Parathyroid adenoma (tissue), 2 donors: ENCODE results near the gene DCT.

Experiments used
- H2AFZ ChIP-seq: fragments of 300-600 bp; sonication (generic); one replicate; pipeline ENCODE4 v1.7.0; 2017; ENCODE audit warnings: antibody characterized with exemption, mild to moderate bottlenecking
- H3K27ac ChIP-seq: fragments of 300-600 bp; sonication (generic); one replicate; pipeline ENCODE4 v1.7.0; 2017
- H3K27me3 ChIP-seq: fragments of 300-600 bp; sonication (generic); one replicate; pipeline ENCODE4 v1.7.0; 2017; ENCODE audit warnings: low read length; ENCODE audit not compliant: control insufficient read depth, insufficient read depth
- H3K36me3 ChIP-seq: fragments of 300-600 bp; sonication (generic); one replicate; pipeline ENCODE4 v1.7.0; 2017; ENCODE audit warnings: low read length; ENCODE audit not compliant: control insufficient read depth, insufficient read depth
- H3K4me1 ChIP-seq: fragments of 300-600 bp; sonication (generic); one replicate; pipeline ENCODE4 v1.7.0; 2017; ENCODE audit warnings: control low read depth
- H3K4me2 ChIP-seq: fragments of 300-600 bp; sonication (generic); one replicate; pipeline ENCODE4 v1.7.0; 2017; ENCODE audit warnings: low read length
- H3K4me3 ChIP-seq: fragments of 300-600 bp; sonication (generic); one replicate; pipeline ENCODE4 v1.7.0; 2017; ENCODE audit warnings: low read depth, low read length
- H3K79me2 ChIP-seq: fragments of 300-600 bp; sonication (generic); one replicate; pipeline ENCODE4 v1.7.0; 2017; ENCODE audit warnings: control low read depth
- H3K9ac ChIP-seq: fragments of 300-600 bp; sonication (generic); one replicate; pipeline ENCODE4 v1.7.0; 2017; ENCODE audit warnings: mild to moderate bottlenecking
- H3K9me3 ChIP-seq: fragments of 300-600 bp; sonication (generic); one replicate; pipeline ENCODE4 v1.7.0; 2017; ENCODE audit warnings: low read length; ENCODE audit not compliant: control insufficient read depth
- TF ChIP-seq, protein P1 (sequence below): fragments of 300-600 bp; sonication (generic); IDR thresholded peaks from one replicate; pipeline ENCODE4 v1.7.0; 2017; ENCODE audit warnings: antibody characterized with exemption, mild to moderate bottlenecking
- donor health status: primary hyperparathyroidism.

DCT gene

GRCh38 chr13:94414708-94415107 is 64.8 kb downstream of the DCT start:
- TF ChIP-seq, protein P1, sequence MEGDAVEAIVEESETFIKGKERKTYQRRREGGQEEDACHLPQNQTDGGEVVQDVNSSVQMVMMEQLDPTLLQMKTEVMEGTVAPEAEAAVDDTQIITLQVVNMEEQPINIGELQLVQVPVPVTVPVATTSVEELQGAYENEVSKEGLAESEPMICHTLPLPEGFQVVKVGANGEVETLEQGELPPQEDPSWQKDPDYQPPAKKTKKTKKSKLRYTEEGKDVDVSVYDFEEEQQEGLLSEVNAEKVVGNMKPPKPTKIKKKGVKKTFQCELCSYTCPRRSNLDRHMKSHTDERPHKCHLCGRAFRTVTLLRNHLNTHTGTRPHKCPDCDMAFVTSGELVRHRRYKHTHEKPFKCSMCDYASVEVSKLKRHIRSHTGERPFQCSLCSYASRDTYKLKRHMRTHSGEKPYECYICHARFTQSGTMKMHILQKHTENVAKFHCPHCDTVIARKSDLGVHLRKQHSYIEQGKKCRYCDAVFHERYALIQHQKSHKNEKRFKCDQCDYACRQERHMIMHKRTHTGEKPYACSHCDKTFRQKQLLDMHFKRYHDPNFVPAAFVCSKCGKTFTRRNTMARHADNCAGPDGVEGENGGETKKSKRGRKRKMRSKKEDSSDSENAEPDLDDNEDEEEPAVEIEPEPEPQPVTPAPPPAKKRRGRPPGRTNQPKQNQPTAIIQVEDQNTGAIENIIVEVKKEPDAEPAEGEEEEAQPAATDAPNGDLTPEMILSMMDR: no peak
- Histone ChIP-seq H3K27me3 (no peaks in the 10 kb centered on the region), H2AFZ (no peak overlapping the region), H3K4me1 (no peaks in the 10 kb centered on the region), H3K36me3 (no peaks in the 10 kb centered on the region), H3K79me2 (no peaks in the 10 kb centered on the region), H3K4me3 (no peak overlapping the region), H3K27ac (no peak overlapping the region), H3K9ac (no peak overlapping the region), H3K4me2 (no peak overlapping the region), H3K9me3 (no peaks in the 10 kb centered on the region)

DNA sequence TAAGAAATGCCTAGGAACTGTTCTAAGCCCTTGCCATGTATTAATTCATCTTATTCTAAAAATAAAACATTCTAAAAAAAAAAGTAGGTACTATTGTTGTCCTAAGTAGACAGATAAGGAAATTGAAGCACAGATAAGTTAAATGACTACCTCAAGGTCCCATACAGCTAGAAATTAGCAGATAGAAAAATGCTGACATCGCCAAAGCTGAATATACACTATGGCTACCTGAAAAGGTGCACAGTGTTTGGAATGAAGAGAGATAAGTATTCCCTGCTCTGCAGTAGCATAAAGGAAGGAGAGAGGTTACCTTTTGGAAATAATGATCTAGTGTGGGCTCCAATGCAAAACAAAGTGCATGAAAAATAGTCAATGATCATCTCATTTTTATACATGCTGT is 65.3 kb downstream of the DCT start:
- TF ChIP-seq, protein P1: no peak
- no peak overlapping the region for H3K9ac ChIP-seq

GRCh38 chr13:94413598-94413944 is 65.9 kb downstream of the DCT start:
- Histone ChIP-seq H3K79me2 (no peaks in the 10 kb centered on the region), H3K4me3 (no peak overlapping the region), H3K27me3 (no peaks in the 10 kb centered on the region), H2AFZ (no peak overlapping the region), H3K4me1 (no peaks in the 10 kb centered on the region), H3K9me3 (no peaks in the 10 kb centered on the region), H3K27ac (no peak overlapping the region), H3K4me2 (no peak overlapping the region), H3K36me3 (no peaks in the 10 kb centered on the region), H3K9ac (no peak overlapping the region)
- TF ChIP-seq, protein P1: no peak

More for the DNA sequence above, 65.3 kb downstream of the DCT start:
- Histone ChIP-seq H3K4me1 (no peaks in the 10 kb centered on the region), H3K9me3 (no peaks in the 10 kb centered on the region), H3K27me3 (no peaks in the 10 kb centered on the region), H3K36me3 (no peaks in the 10 kb centered on the region), H3K27ac (no peak overlapping the region), H3K4me2 (no peak overlapping the region), H2AFZ (no peak overlapping the region), H3K79me2 (no peaks in the 10 kb centered on the region), H3K4me3 (no peak overlapping the region)

DNA sequence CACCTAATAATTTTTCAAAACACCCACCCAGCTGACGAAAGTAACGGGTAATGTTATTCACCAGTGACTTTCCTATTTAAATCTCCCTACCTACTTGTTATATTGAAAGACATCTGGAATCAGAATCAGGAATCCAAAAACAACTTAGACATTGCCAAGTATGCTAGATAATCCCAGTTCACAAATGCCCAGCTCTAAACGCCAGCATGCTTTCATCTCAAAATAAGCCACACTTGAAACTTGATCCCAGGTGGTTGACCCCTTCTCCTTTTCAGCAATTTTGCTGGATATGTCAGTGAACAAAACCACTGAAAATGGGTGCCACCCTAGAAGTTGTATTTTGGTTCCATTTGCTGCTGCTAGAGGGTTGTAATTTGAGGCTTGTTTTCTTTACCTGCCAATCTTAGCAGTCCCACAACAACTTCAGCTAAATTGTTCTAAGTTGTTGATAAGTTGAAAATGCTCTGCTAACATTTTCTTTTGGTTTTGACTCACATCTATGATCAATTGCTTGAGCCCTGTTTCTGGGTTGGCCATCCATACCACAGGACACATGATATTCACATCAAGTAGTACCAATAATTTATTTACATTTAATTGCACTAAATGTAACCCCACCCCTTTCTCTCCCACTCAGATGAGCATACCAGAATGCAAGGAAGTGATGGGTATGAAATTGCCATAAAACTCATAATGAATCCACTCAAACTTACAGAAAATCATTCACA is 66.4 kb downstream of the DCT start:
- Histone ChIP-seq H3K9me3 (no peaks in the 10 kb centered on the region), H3K4me2 (no peak overlapping the region), H3K27me3 (no peaks in the 10 kb centered on the region), H2AFZ (no peak overlapping the region), H3K27ac (no peak overlapping the region), H3K4me3 (no peak overlapping the region), H3K36me3 (no peaks in the 10 kb centered on the region), H3K9ac (no peak overlapping the region), H3K4me1 (no peaks in the 10 kb centered on the region), H3K79me2 (no peaks in the 10 kb centered on the region)
- TF ChIP-seq, protein P1: no peak

- Histone ChIP-seq H2AFZ (no peak overlapping the region), H3K9ac (no peak overlapping the region), H3K27me3 (no peaks in the 10 kb centered on the region), H3K4me2 (no peak overlapping the region), H3K36me3 (no peaks in the 10 kb centered on the region), H3K9me3 (no peaks in the 10 kb centered on the region), H3K27ac (no peak overlapping the region), H3K79me2 (no peaks in the 10 kb centered on the region), H3K4me1 (no peaks in the 10 kb centered on the region), H3K4me3 (no peak overlapping the region)
- TF ChIP-seq, protein P1: no peak
These were observed 67.7 kb downstream of the DCT start for GRCh38 chr13:94411747-94412146.
